Chondrocyte (in vitro differentiated cells): Measurements from ENCODE around the gene CREM. TPM values are rescaled to one million over a fixed set of nuclear protein-coding genes. Genes with fewer than 3 reads are reported as not detected.
A peak's percentile ranks its signal among the peaks of the same experiment; 100 is the strongest.

ENCODE experiments used
- DNase-seq: peaks from one replicate; pipeline ENCODE4 v3.0.0; 2021; ENCODE audit warnings: mixed read lengths, low spot score
- H3K27ac Mint-ChIP-seq: one replicate; pipeline ENCODE4 v1.8.0; 2021; ENCODE audit warnings: mild to moderate bottlenecking, moderate library complexity, mixed read lengths; ENCODE audit not compliant: unreplicated experiment
- H3K27me3 Mint-ChIP-seq: 2 replicates; pipeline ENCODE4 v1.8.0; 2021; ENCODE audit warnings: low read depth, mixed read lengths
- H3K36me3 Mint-ChIP-seq: 2 replicates; pipeline ENCODE4 v1.8.0; 2021; ENCODE audit warnings: low read depth, mixed read lengths
- H3K4me1 Mint-ChIP-seq: 2 replicates; pipeline ENCODE4 v1.8.0; 2021; ENCODE audit warnings: low read depth, mild to moderate bottlenecking, mixed read lengths
- H3K4me3 Mint-ChIP-seq: one replicate; pipeline ENCODE4 v1.8.0; 2021; ENCODE audit warnings: mild to moderate bottlenecking, moderate library complexity, mixed read lengths; ENCODE audit not compliant: unreplicated experiment
- H3K9me3 Mint-ChIP-seq: 2 replicates; pipeline ENCODE4 v1.8.0; 2021; ENCODE audit warnings: low read depth, mixed read lengths
- CTCF ChIP-seq: fragments of 200-600 bp; sonication (generic); IDR thresholded peaks from 2 replicates; pipeline ENCODE4 v1.5.0; 2021; ENCODE audit warnings: antibody characterized with exemption, mild to moderate bottlenecking, moderate library complexity
- total RNA-seq: library from RNA; stranded (reverse); gene quantifications from 3 replicates; pipeline ENCODE4 v1.2.1, GENCODE V29; 2021

The CREM gene
- total RNA-seq, 1 donor from 2014 or later: 25.5 TPM

- peaks cover 6% of the 10 kb centered on the region for H3K36me3 Mint-ChIP-seq
- DNase-seq: no peak
- H3K9me3 Mint-ChIP-seq: no peaks in the 10 kb centered on the region
- TF ChIP-seq CTCF: no peak
- no peak overlapping the region for H3K27ac Mint-ChIP-seq
- no peaks in the 10 kb centered on the region for H3K27me3 Mint-ChIP-seq
- peaks cover 24% of the 10 kb centered on the region for H3K4me1 Mint-ChIP-seq
- no peak overlapping the region for H3K4me3 Mint-ChIP-seq
These were observed 84.7 kb downstream of the CREM start for GRCh38 chr10:35211390-35211789.

- Mint-ChIP-seq H3K4me3 (peak overlapping the region; percentile 63), H3K9me3 (no peaks in the 10 kb centered on the region), H3K36me3 (peaks cover 5% of the 10 kb centered on the region), H3K27me3 (no peaks in the 10 kb centered on the region), H3K27ac (peak overlapping the region; percentile 89), H3K4me1 (peaks cover 24% of the 10 kb centered on the region)
- DNase-seq: no peak
- TF ChIP-seq CTCF: no peak
These were observed 86.2 kb downstream of the CREM start for GRCh38 chr10:35212856-35213255.

- no peak for TF ChIP-seq CTCF
- no peak for DNase-seq
- H3K27me3 Mint-ChIP-seq: no peaks in the 10 kb centered on the region
- H3K27ac Mint-ChIP-seq: no peak overlapping the region
- no peak overlapping the region for H3K4me3 Mint-ChIP-seq
- H3K4me1 Mint-ChIP-seq: peaks cover 26% of the 10 kb centered on the region
- no peaks in the 10 kb centered on the region for H3K9me3 Mint-ChIP-seq
- peaks cover 5% of the 10 kb centered on the region for H3K36me3 Mint-ChIP-seq
These were observed 87.1 kb downstream of the CREM start for GRCh38 chr10:35213699-35214098.

- Mint-ChIP-seq H3K27me3 (no peaks in the 10 kb centered on the region), H3K27ac (no peak overlapping the region), H3K4me3 (no peak overlapping the region), H3K9me3 (no peaks in the 10 kb centered on the region), H3K4me1 (peaks cover 28% of the 10 kb centered on the region), H3K36me3 (peaks cover 3% of the 10 kb centered on the region)
- no peak for TF ChIP-seq CTCF
- DNase-seq: no peak
These were observed 88.0 kb downstream of the CREM start for GRCh38 chr10:35214607-35215020.

- no peaks in the 10 kb centered on the region for H3K27me3 Mint-ChIP-seq
- no peak for DNase-seq
- H3K4me3 Mint-ChIP-seq: no peak overlapping the region
- no peak for TF ChIP-seq CTCF
- H3K36me3 Mint-ChIP-seq: peaks cover 3% of the 10 kb centered on the region
- H3K27ac Mint-ChIP-seq: no peak overlapping the region
- no peaks in the 10 kb centered on the region for H3K9me3 Mint-ChIP-seq
- peaks cover 28% of the 10 kb centered on the region for H3K4me1 Mint-ChIP-seq
These were observed 88.5 kb downstream of the CREM start for GRCh38 chr10:35215107-35215506.
